Trophoblast cell (in vitro differentiated cells and primary cell): ENCODE data around the gene NUFIP1.

Experiments used
- DNase-seq, 2 donors: peaks; one replicate each; pipeline ENCODE4 v3.0.0-alpha.2; 2016
- H2AFZ ChIP-seq: 2 replicates; pipeline ENCODE4 v1.6.1; 2013; ENCODE audit warnings: low read length, moderate library complexity, mild to moderate bottlenecking; ENCODE audit not compliant: insufficient read depth, poor library complexity
- H2AK5ac ChIP-seq: 2 replicates; pipeline ENCODE4 v1.6.1; 2013; ENCODE audit warnings: mild to moderate bottlenecking, low read length
- H2BK120ac ChIP-seq: 2 replicates; pipeline ENCODE4 v1.6.1; 2013; ENCODE audit warnings: low read length, mild to moderate bottlenecking, moderate library complexity; ENCODE audit not compliant: insufficient read depth, poor library complexity
- H2BK12ac ChIP-seq: 2 replicates; pipeline ENCODE4 v1.6.1; 2013; ENCODE audit warnings: mild to moderate bottlenecking, low read length, moderate library complexity
- H2BK5ac ChIP-seq: 2 replicates; pipeline ENCODE4 v1.6.1; 2013; ENCODE audit warnings: low read length, low read depth, moderate library complexity, mild to moderate bottlenecking; ENCODE audit not compliant: poor library complexity
- H3K14ac ChIP-seq: 2 replicates; pipeline ENCODE4 v1.6.1; 2013; ENCODE audit warnings: mild to moderate bottlenecking, low read length
- H3K18ac ChIP-seq: 2 replicates; pipeline ENCODE4 v1.6.1; 2013; ENCODE audit warnings: mild to moderate bottlenecking, low read length
- H3K23ac ChIP-seq: 2 replicates; pipeline ENCODE4 v1.6.1; 2013; ENCODE audit warnings: low read length
- H3K27ac ChIP-seq: 2 replicates; pipeline ENCODE4 v1.5.1; 2013; ENCODE audit warnings: low read depth, mild to moderate bottlenecking, inconsistent platforms, low read length, moderate library complexity
- H3K27me3 ChIP-seq: 2 replicates; pipeline ENCODE4 v1.6.1; 2013; ENCODE audit warnings: inconsistent platforms, mild to moderate bottlenecking, low read length, moderate library complexity; ENCODE audit not compliant: insufficient read depth
- H3K36me3 ChIP-seq, 2 experiments: 1 replicate in 1 of 2; 2 replicates in 1 of 2; pipeline ENCODE4 v1.6.1; 2013; ENCODE audit warnings: low read length in 2 of 2, mild to moderate bottlenecking in 2 of 2, moderate library complexity in 1 of 2; ENCODE audit not compliant: insufficient read depth in 2 of 2, control insufficient read depth in 1 of 2
- H3K4ac ChIP-seq: 2 replicates; pipeline ENCODE4 v1.6.1; 2013; ENCODE audit warnings: low read depth, mild to moderate bottlenecking, low read length, moderate library complexity
- H3K4me1 ChIP-seq, 2 experiments: 1 replicate in 1 of 2; 2 replicates in 1 of 2; pipeline ENCODE4 v1.6.1; 2013; ENCODE audit warnings: low read length in 2 of 2, mild to moderate bottlenecking in 2 of 2, moderate library complexity in 1 of 2; ENCODE audit not compliant: insufficient read depth in 2 of 2, control insufficient read depth in 1 of 2
- H3K4me2 ChIP-seq: 2 replicates; pipeline ENCODE4 v1.6.1; 2013; ENCODE audit warnings: inconsistent platforms, mild to moderate bottlenecking, low read length, moderate library complexity
- H3K4me3 ChIP-seq: 2 replicates; pipeline ENCODE4 v1.5.1; 2013; ENCODE audit warnings: mild to moderate bottlenecking, low read depth, low read length, inconsistent platforms
- H3K79me1 ChIP-seq: one replicate; pipeline ENCODE4 v1.6.1; 2013; ENCODE audit warnings: low read length
- H3K79me2 ChIP-seq: 2 replicates; pipeline ENCODE4 v1.6.1; 2013; ENCODE audit warnings: low read length, mild to moderate bottlenecking; ENCODE audit not compliant: control insufficient read depth, insufficient read depth, poor library complexity
- H3K9ac ChIP-seq: 2 replicates; pipeline ENCODE4 v1.6.1; 2013; ENCODE audit warnings: mild to moderate bottlenecking, low read length
- H3K9me3 ChIP-seq: 2 replicates; pipeline ENCODE4 v1.6.1; 2013; ENCODE audit warnings: low read depth, mild to moderate bottlenecking, control low read depth, inconsistent platforms, low read length; ENCODE audit not compliant: insufficient read depth
- H4K12ac ChIP-seq: 2 replicates; pipeline ENCODE4 v1.6.1; 2013; ENCODE audit warnings: low read depth, mild to moderate bottlenecking, low read length, moderate library complexity
- H4K8ac ChIP-seq: 2 replicates; pipeline ENCODE4 v1.6.1; 2013; ENCODE audit warnings: low read depth, mild to moderate bottlenecking, low read length, moderate library complexity
- H4K91ac ChIP-seq: one replicate; pipeline ENCODE4 v1.6.1; 2013; ENCODE audit warnings: low read depth, mild to moderate bottlenecking, low read length, moderate library complexity
- WGBS: extraction: QIAGEN DNeasy Blood & Tissue Kit; methylation state at CpG from one replicate; pipeline ENCODE4 v1.1.7; 2013; ENCODE audit warnings: missing lambda C conversion rate; ENCODE audit not compliant: insufficient read length, insufficient coverage; ENCODE audit errors: extremely low coverage; 5-methylcytosine and 5-hydroxymethylcytosine counted together

Gene NUFIP1

GRCh38 chr13:44976196-44976595 lies 13.1 kb downstream of the NUFIP1 start:
- 88% methylated on average over 1 of the region's 3 CpGs for WGBS
- Histone ChIP-seq H2AK5ac (no peak overlapping the region), H3K4ac (no peak overlapping the region), H3K79me1 (no peaks in the 10 kb centered on the region), H3K79me2 (no peaks in the 10 kb centered on the region), H4K91ac (no peak overlapping the region), H3K18ac (no peak overlapping the region), H4K12ac (no peak overlapping the region), H3K27ac (no peak overlapping the region), H3K9ac (no peak overlapping the region), H3K9me3 (no peaks in the 10 kb centered on the region), H2AFZ (no peak overlapping the region), H3K23ac (no peak overlapping the region), H3K36me3 (peaks cover 4 to 22% of the 10 kb centered on the region in 2 experiments), H2BK5ac (no peak overlapping the region), H4K8ac (no peak overlapping the region), H3K4me2 (no peak overlapping the region), H3K27me3 (no peaks in the 10 kb centered on the region), H3K4me1 (no peaks in the 10 kb centered on the region), H2BK12ac (no peak overlapping the region), H3K4me3 (no peak overlapping the region), H3K14ac (no peak overlapping the region), H2BK120ac (no peak overlapping the region)
- no peak for DNase-seq

GRCh38 chr13:44974056-44974793 lies 15.0 kb downstream of the NUFIP1 start:
- no peak overlapping the region for H3K14ac ChIP-seq
- no peaks in the 10 kb centered on the region for H3K27me3 ChIP-seq
- H3K79me2 ChIP-seq: no peaks in the 10 kb centered on the region
- no peak overlapping the region for H3K27ac ChIP-seq
- H3K23ac ChIP-seq: no peak overlapping the region
- H3K4me1 ChIP-seq: no peaks in the 10 kb centered on the region
- DNase-seq: no peak
- H4K8ac ChIP-seq: no peak overlapping the region
- peaks cover 4 to 19% of the 10 kb centered on the region in 2 experiments for H3K36me3 ChIP-seq
- H2AFZ ChIP-seq: no peak overlapping the region
- no peak overlapping the region for H2AK5ac ChIP-seq
- H2BK12ac ChIP-seq: no peak overlapping the region
- H4K12ac ChIP-seq: no peak overlapping the region
- no peak overlapping the region for H3K4ac ChIP-seq
- H3K9me3 ChIP-seq: no peaks in the 10 kb centered on the region
- no peak overlapping the region for H4K91ac ChIP-seq
- no peak overlapping the region for H3K18ac ChIP-seq
- no CpG with 5 or more reads among the region's 9 CpGs for WGBS
- no peak overlapping the region for H3K4me3 ChIP-seq
- no peak overlapping the region for H3K4me2 ChIP-seq
- no peaks in the 10 kb centered on the region for H3K79me1 ChIP-seq
- no peak overlapping the region for H3K9ac ChIP-seq
- no peak overlapping the region for H2BK5ac ChIP-seq
- no peak overlapping the region for H2BK120ac ChIP-seq

- Histone ChIP-seq H4K8ac (no peak overlapping the region), H3K79me1 (no peaks in the 10 kb centered on the region), H2BK5ac (no peak overlapping the region), H3K9me3 (no peaks in the 10 kb centered on the region), H3K79me2 (no peaks in the 10 kb centered on the region), H3K36me3 (peaks cover 4 to 16% of the 10 kb centered on the region in 2 experiments), H3K4me2 (no peak overlapping the region), H3K9ac (no peak overlapping the region), H3K23ac (no peak overlapping the region), H2BK120ac (no peak overlapping the region), H3K27me3 (no peaks in the 10 kb centered on the region), H2AK5ac (no peak overlapping the region), H4K12ac (no peak overlapping the region), H3K4ac (no peak overlapping the region), H3K27ac (no peak overlapping the region), H3K4me3 (no peak overlapping the region), H3K18ac (no peak overlapping the region), H3K14ac (no peak overlapping the region), H3K4me1 (no peaks in the 10 kb centered on the region), H2AFZ (no peak overlapping the region), H2BK12ac (no peak overlapping the region), H4K91ac (no peak overlapping the region)
- no CpG with 5 or more reads among the region's 3 CpGs for WGBS
- peak in 1 of 2 donors; percentile 72 for DNase-seq
These were observed 16.2 kb downstream of the NUFIP1 start for GRCh38 chr13:44972956-44973581.

GRCh38 chr13:44971656-44972595 lies 17.3 kb downstream of the NUFIP1 start:
- H3K9me3 ChIP-seq: no peaks in the 10 kb centered on the region
- peaks cover 2 to 9% of the 10 kb centered on the region in 2 experiments for H3K36me3 ChIP-seq
- no peak overlapping the region for H3K4me2 ChIP-seq
- no peak overlapping the region for H3K27ac ChIP-seq
- no peak overlapping the region for H2BK120ac ChIP-seq
- H3K9ac ChIP-seq: no peak overlapping the region
- H3K79me1 ChIP-seq: no peaks in the 10 kb centered on the region
- no peak overlapping the region for H4K12ac ChIP-seq
- no peak overlapping the region for H2AFZ ChIP-seq
- H4K8ac ChIP-seq: no peak overlapping the region
- no peaks in the 10 kb centered on the region for H3K4me1 ChIP-seq
- no CpG with 5 or more reads among the region's 7 CpGs for WGBS
- no peaks in the 10 kb centered on the region for H3K79me2 ChIP-seq
- H4K91ac ChIP-seq: no peak overlapping the region
- H3K4me3 ChIP-seq: no peak overlapping the region
- peak in 1 of 2 donors; percentile 68 for DNase-seq
- no peak overlapping the region for H3K23ac ChIP-seq
- no peak overlapping the region for H2AK5ac ChIP-seq
- no peak overlapping the region for H3K14ac ChIP-seq
- H2BK12ac ChIP-seq: no peak overlapping the region
- H3K4ac ChIP-seq: no peak overlapping the region
- no peak overlapping the region for H3K18ac ChIP-seq
- no peaks in the 10 kb centered on the region for H3K27me3 ChIP-seq
- H2BK5ac ChIP-seq: no peak overlapping the region
